Raji (cell line): ENCODE data around the gene LAG3.

Experiments
- POLR2A ChIP-seq: IDR thresholded peaks from 2 replicates; pipeline ENCODE4 v1.6.1; 2011; ENCODE audit warnings: low read depth, low read length, control low read depth; ENCODE audit not compliant: insufficient read depth

LAG3 gene

DNA sequence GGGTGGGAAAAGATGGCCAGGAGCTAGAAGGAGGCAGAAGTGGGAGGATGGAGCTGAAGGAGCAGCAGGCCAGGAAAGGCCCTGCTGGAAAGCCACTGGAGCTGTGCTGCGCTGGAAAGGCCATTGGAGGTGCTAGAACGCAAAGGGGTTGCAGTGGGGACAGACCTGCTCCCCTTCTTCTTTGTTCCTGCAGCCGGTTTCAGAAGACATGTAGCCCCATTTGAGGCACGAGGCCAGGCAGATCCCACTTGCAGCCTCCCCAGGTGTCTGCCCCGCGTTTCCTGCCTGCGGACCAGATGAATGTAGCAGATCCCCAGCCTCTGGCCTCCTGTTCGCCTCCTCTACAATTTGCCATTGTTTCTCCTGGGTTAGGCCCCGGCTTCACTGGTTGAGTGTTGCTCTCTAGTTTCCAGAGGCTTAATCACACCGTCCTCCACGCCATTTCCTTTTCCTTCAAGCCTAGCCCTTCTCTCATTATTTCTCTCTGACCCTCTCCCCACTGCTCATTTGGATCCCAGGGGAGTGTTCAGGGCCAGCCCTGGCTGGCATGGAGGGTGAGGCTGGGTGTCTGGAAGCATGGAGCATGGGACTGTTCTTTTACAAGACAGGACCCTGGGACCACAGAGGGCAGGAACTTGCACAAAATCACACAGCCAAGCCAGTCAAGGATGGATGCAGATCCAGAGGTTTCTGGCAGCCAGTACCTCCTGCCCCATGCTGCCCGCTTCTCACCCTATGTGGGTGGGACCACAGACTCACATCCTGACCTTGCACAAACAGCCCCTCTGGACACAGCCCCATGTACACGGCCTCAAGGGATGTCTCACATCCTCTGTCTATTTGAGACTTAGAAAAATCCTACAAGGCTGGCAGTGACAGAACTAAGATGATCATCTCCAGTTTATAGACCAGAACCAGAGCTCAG lies 47.0 kb downstream of the LAG3 start:
- TF ChIP-seq POLR2A, result no peak

DNA sequence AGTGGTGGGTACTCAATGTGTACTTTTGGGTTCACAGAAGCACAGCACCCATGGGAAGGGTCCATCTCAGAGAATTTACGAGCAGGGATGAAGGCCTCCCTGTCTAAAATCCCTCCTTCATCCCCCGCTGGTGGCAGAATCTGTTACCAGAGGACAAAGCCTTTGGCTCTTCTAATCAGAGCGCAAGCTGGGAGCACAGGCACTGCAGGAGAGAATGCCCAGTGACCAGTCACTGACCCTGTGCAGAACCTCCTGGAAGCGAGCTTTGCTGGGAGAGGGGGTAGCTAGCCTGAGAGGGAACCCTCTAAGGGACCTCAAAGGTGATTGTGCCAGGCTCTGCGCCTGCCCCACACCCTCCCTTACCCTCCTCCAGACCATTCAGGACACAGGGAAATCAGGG lies 47.8 kb downstream of the LAG3 start:
- TF ChIP-seq POLR2A, result no peak

DNA sequence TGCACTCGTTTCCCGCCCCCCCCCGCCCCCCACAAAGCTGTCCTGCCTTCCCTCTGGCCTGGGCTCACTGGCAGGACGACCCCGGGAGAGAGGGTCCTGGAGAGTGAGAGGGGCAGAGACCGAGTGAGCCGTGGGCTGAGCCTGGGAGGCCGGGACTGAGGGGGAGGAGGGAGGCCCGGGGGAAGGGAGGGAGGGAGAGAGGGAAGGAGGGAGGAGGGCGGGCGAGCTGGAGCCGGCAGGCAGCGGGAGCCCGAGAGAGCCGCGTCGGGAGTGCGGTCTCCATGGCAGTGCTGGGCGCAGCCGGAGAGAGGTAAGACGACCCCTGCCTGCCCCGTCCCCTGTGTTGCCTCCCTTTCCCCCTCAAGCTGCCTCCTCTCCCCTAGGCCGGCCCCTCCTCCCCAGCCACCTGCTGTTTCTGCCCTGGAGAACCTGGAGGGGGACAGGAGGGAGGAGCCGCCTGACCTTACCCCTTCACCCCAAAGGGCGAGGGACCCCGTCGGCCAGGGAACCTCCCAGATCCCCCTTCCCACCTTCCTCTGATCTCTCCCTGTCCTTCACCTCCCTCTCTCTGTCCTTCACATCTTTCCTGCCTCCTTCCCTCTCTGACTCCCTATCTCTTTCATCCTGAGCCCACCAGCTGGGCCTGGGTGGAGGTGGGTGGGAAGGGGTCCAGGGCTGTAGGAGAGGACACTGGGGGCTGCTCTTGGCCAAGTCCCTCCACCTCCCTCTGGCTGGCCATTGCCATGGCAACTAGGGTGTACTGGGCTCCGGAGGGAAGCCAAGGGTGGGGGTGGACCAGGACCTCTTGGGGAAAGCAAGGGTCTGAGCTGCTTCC lies 49.5 kb downstream of the LAG3 start, which contains the start of gene GPR162:
Gene GPR162 (plus strand): TSS at position 231 of the 835 bp plus-strand sequence. CDS start 2,078 bp downstream, outside the sequence.
- no peak for TF ChIP-seq POLR2A

DNA sequence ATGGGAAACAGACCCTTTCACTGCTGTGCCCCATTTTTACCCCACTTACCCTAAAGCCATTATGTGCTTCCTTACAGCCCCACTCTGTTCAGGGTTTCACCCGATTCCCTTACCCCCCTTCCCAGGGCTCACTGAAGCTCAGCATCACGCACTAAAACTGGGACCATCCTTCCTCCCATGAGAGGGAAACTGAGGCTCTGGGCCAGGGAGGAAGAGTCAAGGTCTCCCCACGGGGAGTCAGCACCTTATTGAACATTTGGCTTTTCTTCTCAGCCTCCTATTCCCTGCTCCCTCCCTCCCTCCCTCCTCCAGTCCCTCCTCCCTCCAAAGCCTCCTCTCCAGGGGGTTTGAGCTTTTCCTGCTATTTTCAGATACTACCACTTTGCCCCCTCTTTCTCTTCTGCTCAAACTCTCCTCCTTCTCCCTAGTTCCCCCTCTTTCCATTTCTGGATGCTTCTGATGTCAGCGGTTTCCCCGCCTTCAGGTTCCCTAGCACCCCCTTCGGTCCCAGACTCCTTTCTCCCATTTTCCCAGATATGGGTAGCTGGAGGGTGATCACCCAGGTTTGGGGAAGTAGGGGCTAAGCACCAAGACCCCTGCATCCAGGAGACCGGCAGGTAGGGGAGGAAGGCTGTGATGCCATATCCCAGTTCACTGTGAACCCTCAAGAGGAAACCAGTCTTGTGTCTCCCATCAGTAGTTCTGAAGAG lies 50.3 kb downstream of the LAG3 start:
- TF ChIP-seq POLR2A, result no peak

DNA sequence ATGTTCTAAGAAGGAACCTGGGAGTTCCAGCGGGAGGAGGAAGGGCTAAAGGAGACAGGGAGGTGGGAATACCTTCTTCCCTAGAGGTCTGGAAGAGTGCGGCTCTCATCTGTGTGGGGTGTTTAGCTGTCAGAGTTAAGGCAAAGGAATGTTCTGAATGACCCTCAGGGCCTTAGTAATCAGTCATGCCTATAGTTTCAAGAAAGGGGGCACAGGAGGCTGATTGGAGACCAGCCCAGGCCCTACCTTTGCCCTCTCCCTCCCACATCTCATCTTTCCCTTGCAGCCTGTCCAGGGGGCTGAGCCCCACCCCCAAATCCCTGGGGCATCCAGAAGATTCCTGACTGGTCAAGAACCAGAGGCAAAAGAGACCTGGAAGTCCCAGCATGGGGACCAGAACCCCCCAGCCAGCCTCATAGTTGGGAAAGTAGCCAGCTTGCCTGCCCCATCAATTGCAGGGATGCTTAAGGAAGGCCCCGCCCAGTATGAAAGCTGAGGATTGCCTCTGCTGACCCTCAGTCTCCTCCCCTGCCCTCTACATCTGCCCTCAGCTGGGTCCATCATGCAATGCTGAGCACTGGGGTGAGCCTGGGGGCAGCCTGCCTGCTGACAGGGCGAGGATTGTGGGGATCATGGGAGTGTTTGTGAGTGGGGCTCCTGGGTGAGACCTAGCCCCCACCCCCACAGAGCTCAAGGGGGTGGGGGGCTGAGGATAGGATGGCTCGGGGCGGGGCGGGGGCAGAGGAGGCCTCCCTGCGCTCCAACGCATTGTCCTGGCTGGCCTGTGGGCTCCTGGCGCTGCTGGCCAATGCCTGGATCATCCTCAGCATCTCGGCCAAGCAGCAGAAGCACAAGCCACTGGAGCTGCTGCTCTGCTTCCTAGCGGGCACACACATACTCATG lies 51.1 kb downstream of the LAG3 start:
- no peak for TF ChIP-seq POLR2A

DNA sequence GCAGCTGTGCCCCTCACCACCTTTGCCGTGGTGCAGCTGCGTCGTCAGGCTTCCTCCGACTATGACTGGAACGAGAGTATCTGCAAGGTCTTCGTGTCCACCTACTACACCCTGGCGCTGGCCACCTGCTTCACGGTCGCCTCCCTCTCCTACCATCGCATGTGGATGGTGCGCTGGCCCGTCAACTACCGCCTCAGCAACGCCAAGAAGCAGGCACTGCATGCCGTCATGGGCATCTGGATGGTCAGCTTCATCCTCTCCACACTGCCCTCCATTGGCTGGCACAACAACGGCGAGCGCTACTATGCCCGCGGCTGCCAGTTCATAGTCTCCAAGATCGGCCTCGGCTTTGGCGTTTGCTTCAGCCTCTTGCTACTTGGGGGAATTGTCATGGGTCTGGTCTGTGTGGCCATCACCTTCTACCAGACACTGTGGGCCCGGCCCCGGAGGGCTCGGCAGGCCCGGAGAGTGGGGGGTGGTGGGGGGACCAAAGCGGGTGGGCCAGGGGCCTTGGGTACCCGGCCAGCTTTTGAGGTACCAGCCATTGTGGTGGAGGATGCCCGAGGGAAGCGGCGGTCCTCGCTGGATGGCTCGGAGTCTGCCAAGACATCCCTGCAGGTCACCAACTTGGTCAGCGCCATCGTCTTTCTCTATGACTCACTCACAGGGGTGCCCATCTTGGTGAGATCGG lies 51.9 kb downstream of the LAG3 start:
- no peak for TF ChIP-seq POLR2A

DNA sequence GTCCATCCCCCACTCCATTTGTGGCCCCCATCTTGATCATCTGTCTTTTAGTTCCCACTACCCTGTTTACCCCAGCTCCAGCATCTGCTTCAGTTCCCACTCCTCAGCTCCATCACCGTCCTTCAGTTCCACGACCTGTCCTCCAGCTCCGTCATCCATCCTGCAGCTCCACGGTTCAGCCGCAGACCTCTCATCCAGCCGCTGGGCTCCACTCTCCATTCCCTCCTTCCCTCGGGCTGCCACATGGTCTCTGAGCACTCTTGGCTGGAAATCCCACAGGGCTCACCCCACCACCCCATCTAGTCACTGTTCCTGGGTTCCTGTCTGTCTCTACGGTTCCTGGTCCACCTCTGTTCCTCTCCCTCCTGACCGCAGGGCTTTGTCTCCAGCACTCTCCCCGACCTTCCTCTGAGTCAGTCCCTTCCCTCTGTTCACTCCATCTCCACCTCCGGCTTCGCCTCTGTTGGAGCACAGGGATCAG lies 52.6 kb downstream of the LAG3 start:
- TF ChIP-seq POLR2A, result no peak

DNA sequence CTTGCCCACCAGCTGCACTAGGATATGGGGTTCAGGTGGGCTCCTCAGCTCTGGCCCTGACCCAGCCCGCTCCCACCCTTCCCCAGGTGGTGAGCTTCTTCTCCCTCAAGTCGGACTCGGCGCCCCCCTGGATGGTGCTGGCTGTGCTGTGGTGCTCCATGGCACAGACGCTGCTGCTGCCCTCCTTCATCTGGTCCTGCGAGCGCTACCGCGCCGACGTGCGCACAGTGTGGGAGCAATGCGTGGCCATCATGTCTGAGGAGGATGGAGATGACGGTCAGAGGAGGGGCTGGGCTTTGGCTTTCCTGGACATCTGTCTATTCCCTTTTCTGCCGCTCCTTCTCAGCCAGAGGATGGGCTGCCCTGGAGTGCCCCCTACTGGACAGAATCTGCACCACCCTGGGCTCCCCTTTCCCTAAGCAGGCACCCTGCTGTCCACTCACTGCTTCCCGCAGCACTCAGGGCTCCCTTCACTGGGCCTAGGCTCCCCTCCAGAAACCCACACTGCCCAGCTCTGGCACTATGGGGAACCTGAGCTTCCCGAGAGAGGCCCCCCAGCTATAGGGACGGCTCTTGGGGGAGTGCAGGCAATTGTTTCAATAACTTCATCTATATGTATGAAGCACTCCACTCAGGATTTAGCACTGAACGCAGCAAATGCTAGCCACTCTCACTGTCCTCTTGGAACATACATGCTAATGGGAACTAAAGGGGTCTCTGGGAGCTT lies 53.2 kb downstream of the LAG3 start:
- TF ChIP-seq POLR2A, result no peak

DNA sequence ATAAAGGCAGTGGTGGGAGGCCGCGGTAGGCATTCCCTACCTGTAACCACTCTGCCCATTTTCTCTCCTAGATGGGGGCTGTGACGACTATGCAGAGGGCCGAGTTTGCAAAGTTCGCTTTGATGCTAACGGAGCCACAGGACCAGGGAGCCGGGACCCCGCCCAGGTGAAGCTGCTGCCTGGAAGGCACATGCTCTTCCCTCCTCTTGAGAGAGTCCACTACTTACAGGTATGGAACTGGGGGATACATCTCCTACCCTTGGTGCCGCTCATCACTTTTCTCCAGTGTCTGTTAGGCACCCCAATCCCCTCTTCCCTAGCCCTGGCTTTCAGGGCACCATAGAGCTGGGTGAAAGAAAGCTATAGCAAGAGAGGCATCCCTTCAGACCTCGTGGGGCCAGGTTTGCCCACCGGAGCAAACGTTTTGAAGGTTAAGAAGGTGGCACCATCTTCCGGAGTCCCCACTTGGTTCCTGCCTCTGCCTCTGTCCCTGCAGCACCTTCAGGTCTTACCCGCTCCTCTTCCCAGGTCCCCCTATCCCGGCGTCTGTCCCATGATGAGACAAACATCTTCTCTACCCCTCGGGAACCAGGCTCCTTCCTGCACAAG lies 53.9 kb downstream of the LAG3 start:
- TF ChIP-seq POLR2A, result no peak

DNA sequence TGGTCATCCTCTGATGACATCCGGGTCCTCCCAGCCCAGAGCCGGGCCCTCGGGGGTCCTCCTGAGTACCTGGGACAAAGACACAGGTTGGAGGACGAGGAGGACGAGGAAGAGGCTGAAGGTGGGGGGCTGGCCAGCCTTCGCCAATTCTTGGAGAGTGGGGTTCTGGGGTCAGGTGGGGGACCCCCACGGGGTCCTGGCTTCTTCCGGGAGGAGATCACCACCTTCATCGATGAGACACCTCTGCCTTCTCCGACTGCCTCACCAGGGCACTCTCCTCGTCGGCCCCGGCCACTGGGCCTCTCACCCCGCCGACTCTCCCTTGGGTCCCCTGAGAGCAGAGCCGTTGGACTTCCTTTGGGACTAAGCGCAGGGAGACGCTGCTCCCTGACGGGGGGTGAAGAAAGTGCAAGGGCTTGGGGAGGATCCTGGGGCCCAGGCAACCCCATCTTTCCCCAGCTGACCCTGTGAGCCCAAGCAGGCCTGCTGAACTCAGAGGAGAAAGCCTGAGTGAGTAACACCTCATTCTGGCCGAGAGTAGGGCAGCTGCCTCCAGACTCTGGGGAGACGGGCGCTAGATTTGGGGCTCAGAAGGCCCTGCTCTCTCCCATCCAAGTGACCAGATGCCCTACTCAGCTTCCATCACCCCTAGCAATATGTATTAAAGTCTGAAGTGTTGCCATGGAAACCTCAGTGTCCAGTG lies 54.6 kb downstream of the LAG3 start:
- no peak for TF ChIP-seq POLR2A

DNA sequence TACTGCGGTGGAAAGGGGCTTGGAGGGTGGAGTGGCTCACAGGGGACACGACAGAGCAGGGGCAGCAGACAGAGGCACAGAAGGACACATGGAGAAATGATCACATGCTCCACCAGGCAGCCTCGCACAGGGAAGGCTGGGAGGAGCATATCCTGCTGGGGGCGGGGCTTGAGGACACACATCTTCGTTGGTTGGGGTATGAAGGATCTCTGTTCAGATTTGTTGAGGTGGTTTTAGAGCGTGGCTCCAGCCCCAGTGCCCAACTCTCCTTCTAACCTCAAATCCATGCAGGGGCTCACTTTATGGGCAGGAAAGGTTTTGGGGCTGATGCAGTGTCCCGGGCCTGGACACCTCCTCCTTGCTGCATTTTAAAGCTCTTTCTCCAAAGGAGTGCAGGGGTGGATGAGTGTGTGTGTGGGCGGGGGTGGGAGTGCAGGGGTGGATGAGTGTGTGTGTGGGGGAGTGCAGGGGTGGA lies 55.2 kb downstream of the LAG3 start:
- no peak for TF ChIP-seq POLR2A
